Activated naive CD4-positive, alpha-beta T cell treated with anti-CD3 and anti-CD28 coated beads, Interleukin-2, amount 50 U/mL, for 16 hours (primary cell): ENCODE data around the gene SNAI1.
"Not testable (repeated sequence)": the region's sequence is repeated elsewhere in the genome, so short reads cannot be mapped to it uniquely, and the experiment has no call there.

Experiments
- DNase-seq: peaks from one replicate; pipeline ENCODE4 v3.0.0-alpha.2; 2020

Gene SNAI1

GRCh38 chr20:49987015-49987867 lies 4.5 kb downstream of the SNAI1 start:
- no peak for DNase-seq

GRCh38 chr20:49987868-49988690 lies 5.3 kb downstream of the SNAI1 start:
- no peak for DNase-seq

DNA sequence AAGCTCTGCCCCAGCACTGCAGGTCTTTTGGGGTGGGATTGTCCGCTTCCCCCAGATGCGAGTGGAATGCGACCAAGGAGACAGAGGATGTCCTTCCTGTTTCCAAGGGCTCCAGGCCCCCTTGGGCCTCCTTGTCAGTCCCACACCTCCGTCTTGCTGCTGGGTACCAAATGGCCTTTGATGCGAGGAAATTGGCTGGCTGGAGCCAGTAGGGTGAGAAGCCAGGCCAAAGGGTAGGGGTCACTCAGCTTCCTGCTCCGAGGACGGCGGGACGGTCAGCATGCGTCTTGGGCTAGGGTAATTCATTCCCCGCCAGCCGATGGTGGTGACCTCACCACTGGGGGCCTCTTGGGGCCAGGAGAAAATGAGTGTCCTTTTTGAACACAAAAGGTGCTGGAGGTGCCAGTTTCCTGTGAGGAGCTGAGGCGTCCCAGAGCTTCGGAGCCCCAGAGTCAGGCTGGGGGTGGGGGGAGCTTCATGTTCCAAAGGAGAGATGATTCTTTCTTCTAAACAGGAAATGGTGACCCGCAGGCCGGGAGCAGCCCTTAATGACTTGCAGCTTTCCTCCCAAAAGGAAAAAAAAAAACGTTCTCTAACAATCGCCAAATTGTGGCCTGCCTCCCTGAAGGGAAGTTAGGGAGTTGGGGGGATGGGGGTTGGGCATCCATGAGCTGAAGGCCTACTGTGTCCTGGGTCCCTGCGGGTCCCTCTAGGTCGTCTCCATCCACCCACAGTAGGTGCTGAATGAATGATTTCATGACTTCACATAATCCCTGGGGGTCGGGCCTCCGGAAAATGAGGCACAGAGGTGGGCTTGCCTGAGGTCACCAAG lies 6.7 kb downstream of the SNAI1 start:
- DNase-seq = no peak

DNA sequence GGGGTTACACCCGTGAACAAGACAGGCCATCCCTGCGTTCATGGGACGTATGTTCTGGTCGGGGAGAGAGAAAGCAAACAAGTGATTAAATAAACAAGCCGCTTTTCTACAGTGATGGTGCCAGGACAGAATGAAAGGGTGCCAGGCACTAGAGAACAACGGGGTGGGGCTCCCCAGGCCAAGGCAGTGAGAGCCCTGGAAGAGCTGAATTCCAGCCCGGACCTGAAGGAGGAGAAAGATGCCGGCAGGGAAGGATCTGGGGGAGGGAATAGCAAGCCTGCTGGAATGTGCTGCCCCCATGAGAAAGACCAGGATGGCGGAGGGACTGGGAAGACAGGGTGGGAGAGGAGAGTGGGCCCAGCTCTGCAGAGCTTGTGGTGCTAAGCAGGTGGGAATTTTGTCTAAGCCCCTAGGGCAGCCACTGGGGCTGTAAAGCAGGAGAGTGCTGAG lies 7.5 kb downstream of the SNAI1 start:
- DNase-seq = no peak

DNA sequence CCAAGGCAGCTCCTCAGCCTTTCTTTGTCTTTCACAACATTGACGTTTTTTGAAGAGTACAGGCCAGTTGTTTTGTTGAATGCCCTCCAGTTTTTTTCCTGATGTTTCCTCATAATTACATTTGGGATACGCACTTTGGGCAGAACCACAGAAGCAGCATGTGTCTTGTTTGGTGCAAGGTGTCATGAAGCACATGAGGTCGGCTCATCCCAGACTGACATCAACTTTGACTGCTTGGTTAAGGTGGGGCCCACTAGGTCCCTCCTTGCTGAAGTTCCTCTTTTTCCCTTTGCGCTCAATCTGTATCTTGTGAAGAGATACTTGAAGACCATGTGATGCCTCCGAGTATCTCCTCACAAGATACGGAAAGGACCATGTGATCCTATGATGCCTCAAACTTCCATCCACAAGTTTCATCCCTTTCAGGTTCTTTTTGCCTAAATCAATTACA lies 10.5 kb downstream of the SNAI1 start:
- DNase-seq = no peak

GRCh38 chr20:49995586-49995985 lies 12.8 kb downstream of the SNAI1 start:
- no peak for DNase-seq

DNA sequence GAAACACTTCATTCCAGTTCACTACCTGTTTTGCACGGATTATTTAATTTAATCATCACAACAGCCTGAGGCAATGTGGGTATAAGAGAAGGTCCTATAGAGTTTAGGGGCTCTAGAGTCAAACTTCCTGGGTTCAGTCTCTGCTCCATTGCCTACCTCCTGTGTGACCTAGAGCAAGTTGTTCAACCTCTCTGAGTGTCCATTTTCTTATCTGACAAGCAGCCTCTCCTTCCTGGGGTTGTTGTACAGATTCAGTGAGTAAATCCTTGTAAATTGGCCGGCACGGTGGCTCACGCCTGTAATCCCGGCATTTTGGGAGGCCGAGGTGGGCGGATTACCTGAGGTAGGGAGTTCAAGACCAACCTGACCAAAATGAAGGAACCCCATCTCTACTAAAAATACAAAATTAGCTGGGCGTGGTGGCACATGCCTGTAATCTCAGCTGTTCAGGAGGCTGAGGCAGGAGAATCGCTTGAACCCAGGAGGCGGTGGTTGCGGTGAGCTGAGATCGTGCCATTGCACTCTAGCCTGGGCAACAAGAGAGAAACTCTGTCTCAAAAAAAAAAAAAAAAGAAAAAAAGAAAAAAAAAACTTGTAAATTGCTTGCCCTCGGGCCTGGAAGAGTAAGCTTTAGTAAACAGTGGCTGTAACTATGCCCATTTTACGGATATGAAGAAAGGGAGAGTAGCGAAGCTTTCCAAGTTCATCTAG lies 15.9 kb downstream of the SNAI1 start:
- not testable (repeated sequence) for DNase-seq

DNA sequence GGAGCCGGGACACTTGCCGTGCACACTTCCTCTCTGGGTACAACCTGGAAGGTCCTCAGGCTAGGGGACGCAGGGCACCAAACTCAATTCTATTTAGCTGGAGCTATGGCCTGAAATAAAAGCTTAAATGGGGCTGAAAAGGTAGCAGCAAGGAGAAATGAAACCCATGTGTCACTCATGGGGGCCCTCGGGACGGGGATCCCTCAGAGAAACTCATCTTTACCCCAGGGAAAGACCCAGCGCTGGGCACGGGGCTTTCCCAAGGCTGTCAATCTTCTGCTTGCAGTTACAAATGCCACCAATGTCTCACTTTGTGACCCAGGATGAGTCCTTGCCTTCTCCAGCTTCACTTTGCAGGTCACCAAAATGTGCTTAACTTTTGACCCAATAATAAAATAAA lies 16.5 kb downstream of the SNAI1 start:
- no peak for DNase-seq

- DNase-seq = not testable (repeated sequence)
Measured at GRCh38 chr20:50000548-50001222, 17.9 kb downstream of the SNAI1 start.

DNA sequence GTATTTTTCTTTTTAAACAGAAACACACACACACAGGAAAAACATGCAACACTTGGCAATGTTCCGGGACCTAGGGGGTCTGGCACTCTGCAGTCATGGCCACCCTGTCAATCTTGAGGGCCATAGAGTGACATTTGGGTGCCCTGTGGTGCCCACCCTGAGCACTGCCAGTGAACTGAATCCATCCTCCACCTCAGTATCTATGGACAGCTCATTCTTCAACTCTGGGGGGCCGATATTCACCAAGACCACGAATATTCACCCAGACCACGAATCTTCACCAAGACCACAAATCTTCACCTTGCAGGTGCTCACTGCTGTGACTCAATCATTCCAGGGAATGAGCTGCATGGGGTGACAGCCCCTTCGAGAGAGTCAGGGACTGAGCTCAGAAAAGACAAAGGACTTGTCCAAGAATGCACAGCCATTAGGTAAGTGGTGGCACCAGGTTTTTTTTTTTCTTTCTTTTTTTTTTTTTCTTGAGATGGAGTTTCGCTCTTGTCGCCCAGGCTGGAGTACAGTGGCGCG lies 19.1 kb downstream of the SNAI1 start:
- DNase-seq = no peak

GRCh38 chr20:50003253-50003656 lies 20.5 kb downstream of the SNAI1 start:
- no peak for DNase-seq

- no peak for DNase-seq
Measured at GRCh38 chr20:50004229-50004628, 21.4 kb downstream of the SNAI1 start.

DNA sequence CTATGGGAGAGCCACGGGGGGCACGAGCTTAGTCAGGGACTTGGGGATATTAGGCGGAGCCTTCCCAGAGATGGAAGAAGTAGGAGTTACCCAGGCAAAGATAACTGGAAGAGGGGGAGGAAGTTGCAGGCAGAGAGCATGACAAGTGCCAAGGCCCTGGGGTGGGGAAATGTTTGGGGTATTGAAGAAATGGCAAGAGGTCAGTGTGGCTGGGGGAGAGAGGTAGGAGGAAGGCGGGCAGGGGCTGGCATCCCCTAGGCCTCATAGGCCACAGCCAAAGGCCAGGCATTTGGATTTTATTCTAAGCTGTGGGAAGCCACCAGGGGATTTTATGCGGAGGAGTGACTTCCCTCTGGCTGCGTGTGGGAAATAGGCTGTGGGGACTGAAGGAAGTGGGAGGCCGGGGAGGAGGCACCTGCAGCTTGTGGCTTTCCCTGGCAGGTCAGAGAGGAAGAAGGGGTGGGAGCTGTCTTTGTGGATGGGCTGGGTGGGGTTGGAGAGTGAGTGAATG lies 22.7 kb downstream of the SNAI1 start:
- DNase-seq = no peak

DNA sequence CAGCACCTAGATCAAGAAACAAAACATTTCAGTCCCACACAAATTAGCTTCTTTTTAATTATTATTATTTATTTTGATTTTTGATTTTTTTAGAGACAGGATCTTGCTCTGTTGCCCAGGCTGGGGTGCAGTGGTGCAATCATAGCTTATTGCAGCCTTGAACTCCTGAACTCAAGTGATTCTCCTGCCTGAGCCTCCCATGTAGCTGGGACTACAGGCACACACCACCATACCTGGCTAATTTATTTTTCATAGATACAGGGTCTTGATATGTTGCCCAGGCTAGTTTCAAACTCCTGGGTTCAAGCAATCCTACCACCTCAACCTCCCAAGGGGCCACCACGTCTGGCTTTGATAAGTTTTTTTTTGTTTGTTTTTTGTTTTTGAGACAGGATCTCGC lies 24.6 kb downstream of the SNAI1 start:
- DNase-seq = no peak

- DNase-seq = no peak
Measured at GRCh38 chr20:50008007-50008406, 25.2 kb downstream of the SNAI1 start.

DNA sequence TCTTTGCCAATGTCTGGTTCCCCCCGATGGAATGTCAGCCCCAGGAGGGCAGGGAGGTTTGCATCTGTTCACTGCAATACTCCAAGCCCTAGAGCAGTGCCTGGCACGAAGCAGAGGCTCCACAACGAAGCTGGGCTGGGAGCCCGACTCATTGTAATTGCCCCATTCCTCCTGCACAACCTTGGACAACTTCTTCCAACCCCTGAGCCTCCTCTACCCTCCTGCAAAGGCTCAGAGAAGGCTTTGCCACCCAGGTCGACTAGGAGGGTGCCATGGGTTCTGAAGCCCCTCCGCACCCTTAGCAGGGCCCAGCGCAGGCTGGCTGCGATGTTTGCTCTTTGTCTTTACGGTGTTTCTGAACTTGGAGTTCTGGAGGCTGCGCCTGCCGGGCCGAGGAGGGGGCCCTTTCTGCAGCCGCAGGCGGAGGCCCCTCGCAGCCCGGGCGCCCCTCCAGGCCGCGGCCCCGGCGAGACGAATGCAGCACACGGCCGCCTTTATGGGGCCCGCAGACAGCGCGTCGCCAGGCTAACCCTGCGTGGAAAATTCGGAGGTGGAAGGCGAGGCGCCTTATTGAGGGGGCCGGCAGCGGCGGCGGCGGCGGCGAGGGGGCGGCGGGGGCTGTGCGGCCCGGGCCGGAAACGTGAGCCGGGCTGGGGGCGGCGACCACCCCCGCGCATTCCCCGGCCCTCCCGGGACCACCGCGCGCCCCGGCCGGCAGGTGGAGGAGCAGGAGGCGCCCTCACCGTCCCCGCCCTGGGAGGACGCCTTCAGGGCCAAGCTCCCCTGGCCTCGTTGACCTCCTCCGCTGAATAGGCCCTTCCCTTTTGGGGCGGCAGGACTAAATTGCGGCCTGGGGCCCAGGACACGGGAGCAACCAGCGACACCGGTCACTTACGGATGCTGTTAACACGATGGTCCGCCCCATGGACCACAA lies 27.0 kb downstream of the SNAI1 start:
- DNase-seq = no peak

DNA sequence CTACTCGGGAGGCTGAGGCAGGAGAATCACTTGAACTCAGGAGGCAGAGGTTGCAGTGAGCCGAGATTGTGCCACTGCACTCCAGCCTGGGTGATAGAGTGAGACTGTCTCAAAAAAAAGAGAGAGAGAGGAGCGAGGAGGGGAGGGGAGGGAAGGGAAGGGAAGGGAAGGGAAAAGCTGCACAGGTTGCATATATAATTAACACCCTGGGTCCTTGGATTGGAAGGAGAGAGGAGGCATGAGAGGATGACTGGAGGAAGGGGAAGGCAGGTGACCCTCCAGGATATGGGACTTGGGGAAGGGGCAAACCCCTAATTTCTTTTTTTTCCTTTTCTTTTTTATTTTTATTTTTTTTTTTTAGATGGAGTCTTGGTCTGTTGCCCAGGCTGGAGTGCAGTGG lies 28.8 kb downstream of the SNAI1 start:
- not testable (repeated sequence) for DNase-seq

- DNase-seq = no peak
Measured at GRCh38 chr20:50012282-50013263, 29.8 kb downstream of the SNAI1 start.

GRCh38 chr20:50013976-50014375 lies 31.2 kb downstream of the SNAI1 start:
- DNase-seq = no peak
